ENCODE results near the gene SEMA6A. TPM values are rescaled to one million over a fixed set of nuclear protein-coding genes. Genes with fewer than 3 reads are reported as not detected.

Gene SEMA6A
- total and polyA plus RNA-seq, 2 of the 13 experiments (the other 11 are each of a cell fraction or from before 2014, with no cell fraction given): 5.1 to 6.5 TPM

DNA sequence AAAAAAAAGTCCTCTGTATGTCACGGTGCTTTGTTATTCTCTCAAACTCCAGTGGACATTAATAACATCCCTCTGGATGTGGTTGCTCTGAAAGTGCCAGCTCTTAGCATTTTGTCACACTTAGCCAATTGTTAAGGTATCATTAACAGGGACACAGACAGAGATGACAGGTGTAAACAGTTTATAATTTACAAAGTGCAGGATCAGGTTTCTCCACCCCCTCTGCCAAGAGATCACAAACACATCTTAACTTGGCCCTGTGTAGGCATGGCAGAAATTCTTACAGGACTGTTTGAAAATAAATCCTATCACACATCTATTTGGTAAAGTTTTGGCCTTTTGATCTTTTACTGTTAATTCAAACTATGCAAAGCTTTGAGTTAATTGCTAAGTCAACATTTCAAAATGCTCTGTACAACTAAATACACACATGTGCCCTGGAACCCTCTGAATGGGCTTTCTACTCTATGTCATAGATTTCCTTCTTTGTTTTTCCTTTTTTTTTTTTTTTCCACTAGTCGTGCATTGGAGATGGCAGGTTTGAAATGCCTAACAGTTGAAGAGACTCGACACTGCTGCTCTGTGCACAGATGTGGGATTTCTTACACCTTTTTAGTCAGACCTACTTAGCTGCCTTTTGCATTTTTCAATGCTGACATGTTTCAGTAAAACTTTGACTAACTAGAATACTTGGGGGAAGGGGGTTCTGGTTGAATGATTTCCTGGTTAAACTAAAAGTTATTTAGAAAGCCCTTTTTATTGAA is 41.7 kb downstream of the SEMA6A start (continued):
- TF ChIP-seq, protein P1, sequence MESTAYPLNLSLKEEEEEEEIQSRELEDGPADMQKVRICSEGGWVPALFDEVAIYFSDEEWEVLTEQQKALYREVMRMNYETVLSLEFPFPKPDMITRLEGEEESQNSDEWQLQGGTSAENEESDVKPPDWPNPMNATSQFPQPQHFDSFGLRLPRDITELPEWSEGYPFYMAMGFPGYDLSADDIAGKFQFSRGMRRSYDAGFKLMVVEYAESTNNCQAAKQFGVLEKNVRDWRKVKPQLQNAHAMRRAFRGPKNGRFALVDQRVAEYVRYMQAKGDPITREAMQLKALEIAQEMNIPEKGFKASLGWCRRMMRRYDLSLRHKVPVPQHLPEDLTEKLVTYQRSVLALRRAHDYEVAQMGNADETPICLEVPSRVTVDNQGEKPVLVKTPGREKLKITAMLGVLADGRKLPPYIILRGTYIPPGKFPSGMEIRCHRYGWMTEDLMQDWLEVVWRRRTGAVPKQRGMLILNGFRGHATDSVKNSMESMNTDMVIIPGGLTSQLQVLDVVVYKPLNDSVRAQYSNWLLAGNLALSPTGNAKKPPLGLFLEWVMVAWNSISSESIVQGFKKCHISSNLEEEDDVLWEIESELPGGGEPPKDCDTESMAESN (CRISPR knock-in tag; conservative IDR thresholded peaks at IDR 0.05): 0 out of 2 replicates have a peak, but pooled peaks have one; percentile 27
- TF ChIP-seq, protein P2, sequence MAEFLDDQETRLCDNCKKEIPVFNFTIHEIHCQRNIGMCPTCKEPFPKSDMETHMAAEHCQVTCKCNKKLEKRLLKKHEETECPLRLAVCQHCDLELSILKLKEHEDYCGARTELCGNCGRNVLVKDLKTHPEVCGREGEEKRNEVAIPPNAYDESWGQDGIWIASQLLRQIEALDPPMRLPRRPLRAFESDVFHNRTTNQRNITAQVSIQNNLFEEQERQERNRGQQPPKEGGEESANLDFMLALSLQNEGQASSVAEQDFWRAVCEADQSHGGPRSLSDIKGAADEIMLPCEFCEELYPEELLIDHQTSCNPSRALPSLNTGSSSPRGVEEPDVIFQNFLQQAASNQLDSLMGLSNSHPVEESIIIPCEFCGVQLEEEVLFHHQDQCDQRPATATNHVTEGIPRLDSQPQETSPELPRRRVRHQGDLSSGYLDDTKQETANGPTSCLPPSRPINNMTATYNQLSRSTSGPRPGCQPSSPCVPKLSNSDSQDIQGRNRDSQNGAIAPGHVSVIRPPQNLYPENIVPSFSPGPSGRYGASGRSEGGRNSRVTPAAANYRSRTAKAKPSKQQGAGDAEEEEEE (CRISPR knock-in tag; IDR thresholded peaks at IDR 0.05; ENCODE audit: borderline replicate concordance): no peak
- TF ChIP-seq ZNF224 (CRISPR knock-in tag; IDR thresholded peaks at IDR 0.05): no peak
- TF ChIP-seq, protein P3, sequence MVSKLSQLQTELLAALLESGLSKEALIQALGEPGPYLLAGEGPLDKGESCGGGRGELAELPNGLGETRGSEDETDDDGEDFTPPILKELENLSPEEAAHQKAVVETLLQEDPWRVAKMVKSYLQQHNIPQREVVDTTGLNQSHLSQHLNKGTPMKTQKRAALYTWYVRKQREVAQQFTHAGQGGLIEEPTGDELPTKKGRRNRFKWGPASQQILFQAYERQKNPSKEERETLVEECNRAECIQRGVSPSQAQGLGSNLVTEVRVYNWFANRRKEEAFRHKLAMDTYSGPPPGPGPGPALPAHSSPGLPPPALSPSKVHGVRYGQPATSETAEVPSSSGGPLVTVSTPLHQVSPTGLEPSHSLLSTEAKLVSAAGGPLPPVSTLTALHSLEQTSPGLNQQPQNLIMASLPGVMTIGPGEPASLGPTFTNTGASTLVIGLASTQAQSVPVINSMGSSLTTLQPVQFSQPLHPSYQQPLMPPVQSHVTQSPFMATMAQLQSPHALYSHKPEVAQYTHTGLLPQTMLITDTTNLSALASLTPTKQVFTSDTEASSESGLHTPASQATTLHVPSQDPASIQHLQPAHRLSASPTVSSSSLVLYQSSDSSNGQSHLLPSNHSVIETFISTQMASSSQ (IDR thresholded peaks at IDR 0.05; ENCODE audit: low read depth): peak; percentile 79
- TF ChIP-seq, protein P3 (CRISPR knock-in tag; IDR thresholded peaks at IDR 0.05; ENCODE audit: borderline replicate concordance): peak; percentile 87; the same call in 1 of the 2 replicates
- TF ChIP-seq, protein P4, sequence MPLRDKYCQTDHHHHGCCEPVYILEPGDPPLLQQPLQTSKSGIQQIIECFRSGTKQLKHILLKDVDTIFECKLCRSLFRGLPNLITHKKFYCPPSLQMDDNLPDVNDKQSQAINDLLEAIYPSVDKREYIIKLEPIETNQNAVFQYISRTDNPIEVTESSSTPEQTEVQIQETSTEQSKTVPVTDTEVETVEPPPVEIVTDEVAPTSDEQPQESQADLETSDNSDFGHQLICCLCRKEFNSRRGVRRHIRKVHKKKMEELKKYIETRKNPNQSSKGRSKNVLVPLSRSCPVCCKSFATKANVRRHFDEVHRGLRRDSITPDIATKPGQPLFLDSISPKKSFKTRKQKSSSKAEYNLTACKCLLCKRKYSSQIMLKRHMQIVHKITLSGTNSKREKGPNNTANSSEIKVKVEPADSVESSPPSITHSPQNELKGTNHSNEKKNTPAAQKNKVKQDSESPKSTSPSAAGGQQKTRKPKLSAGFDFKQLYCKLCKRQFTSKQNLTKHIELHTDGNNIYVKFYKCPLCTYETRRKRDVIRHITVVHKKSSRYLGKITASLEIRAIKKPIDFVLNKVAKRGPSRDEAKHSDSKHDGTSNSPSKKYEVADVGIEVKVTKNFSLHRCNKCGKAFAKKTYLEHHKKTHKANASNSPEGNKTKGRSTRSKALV (CRISPR knock-in tag; IDR thresholded peaks at IDR 0.05): peak; percentile 39; the same call in 1 of the 2 replicates
- TF ChIP-seq, protein P5, sequence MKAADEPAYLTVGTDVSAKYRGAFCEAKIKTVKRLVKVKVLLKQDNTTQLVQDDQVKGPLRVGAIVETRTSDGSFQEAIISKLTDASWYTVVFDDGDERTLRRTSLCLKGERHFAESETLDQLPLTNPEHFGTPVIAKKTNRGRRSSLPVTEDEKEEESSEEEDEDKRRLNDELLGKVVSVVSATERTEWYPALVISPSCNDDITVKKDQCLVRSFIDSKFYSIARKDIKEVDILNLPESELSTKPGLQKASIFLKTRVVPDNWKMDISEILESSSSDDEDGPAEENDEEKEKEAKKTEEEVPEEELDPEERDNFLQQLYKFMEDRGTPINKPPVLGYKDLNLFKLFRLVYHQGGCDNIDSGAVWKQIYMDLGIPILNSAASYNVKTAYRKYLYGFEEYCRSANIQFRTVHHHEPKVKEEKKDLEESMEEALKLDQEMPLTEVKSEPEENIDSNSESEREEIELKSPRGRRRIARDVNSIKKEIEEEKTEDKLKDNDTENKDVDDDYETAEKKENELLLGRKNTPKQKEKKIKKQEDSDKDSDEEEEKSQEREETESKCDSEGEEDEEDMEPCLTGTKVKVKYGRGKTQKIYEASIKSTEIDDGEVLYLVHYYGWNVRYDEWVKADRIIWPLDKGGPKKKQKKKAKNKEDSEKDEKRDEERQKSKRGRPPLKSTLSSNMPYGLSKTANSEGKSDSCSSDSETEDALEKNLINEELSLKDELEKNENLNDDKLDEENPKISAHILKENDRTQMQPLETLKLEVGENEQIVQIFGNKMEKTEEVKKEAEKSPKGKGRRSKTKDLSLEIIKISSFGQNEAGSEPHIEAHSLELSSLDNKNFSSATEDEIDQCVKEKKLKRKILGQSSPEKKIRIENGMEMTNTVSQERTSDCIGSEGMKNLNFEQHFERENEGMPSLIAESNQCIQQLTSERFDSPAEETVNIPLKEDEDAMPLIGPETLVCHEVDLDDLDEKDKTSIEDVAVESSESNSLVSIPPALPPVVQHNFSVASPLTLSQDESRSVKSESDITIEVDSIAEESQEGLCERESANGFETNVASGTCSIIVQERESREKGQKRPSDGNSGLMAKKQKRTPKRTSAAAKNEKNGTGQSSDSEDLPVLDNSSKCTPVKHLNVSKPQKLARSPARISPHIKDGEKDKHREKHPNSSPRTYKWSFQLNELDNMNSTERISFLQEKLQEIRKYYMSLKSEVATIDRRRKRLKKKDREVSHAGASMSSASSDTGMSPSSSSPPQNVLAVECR (CRISPR knock-in tag; IDR thresholded peaks at IDR 0.05; ENCODE audit: borderline replicate concordance): peak; percentile 38; the same call in 1 of the 2 replicates
- TF ChIP-seq, protein P6, sequence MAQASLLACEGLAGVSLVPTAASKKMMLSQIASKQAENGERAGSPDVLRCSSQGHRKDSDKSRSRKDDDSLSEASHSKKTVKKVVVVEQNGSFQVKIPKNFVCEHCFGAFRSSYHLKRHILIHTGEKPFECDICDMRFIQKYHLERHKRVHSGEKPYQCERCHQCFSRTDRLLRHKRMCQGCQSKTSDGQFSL (CRISPR knock-in tag; IDR thresholded peaks at IDR 0.05): no peak
- TF ChIP-seq KAT7 (CRISPR knock-in tag; IDR thresholded peaks at IDR 0.05; ENCODE audit: borderline replicate concordance): 0 out of 2 replicates have a peak, but pooled peaks have one; percentile 23
- TF ChIP-seq, protein P7, sequence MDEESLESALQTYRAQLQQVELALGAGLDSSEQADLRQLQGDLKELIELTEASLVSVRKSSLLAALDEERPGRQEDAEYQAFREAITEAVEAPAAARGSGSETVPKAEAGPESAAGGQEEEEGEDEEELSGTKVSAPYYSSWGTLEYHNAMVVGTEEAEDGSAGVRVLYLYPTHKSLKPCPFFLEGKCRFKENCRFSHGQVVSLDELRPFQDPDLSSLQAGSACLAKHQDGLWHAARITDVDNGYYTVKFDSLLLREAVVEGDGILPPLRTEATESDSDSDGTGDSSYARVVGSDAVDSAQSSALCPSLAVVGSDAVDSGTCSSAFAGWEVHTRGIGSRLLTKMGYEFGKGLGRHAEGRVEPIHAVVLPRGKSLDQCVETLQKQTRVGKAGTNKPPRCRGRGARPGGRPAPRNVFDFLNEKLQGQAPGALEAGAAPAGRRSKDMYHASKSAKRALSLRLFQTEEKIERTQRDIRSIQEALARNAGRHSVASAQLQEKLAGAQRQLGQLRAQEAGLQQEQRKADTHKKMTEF (CRISPR knock-in tag; IDR thresholded peaks at IDR 0.05): peak; percentile 96

All from HepG2 (cell line).